Measurements from ENCODE around the gene HTR3A.

The HTR3A gene

DNA sequence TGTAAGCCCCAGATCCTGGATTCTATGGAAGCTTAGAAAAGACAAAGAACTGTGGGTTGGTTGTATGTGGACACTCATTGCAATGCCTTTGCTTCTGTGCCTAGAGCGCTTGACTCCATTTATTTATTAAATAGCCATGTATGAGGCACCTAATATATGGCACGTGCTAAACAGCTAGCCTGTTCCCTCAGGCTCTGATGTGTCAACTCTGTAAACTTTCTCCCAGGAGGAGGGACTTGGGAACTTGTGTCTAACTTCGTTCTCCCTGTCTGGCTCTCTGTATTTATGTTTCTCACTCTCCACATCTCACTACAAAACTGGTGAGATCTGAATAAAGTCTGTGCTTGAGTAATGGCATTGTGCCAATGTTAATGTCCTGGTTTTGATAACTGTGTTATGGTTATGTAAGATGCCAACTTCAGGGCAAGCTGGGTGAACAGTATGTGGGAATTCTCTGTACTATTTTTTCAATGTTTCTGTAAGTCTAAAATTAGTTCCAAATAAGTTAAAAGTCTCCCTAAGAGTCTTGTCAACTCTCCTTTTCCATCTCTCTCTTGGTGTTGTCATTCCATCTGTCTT lies 50.5 kb downstream of the HTR3A start:
- no peak for DNase-seq

DNA sequence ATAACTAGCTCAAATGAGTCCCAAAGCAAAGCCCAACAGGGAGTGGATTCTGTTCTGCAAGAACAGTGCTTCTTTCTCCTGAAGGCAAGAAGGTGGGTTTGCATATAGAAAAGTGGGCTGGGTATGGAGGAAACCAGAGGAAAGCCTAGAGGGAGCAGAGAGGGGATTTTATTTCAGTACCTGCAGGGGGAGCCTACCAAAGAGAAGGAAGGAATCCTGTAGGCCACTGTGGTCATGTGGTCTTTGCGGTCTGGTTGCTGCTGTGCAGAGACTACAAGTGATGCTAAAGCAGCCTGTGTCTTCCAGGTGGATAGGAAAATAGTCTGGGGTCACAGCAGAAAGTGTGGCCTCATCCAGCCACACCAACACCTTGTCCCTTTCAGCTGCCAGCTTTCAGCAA lies 51.4 kb downstream of the HTR3A start:
- peak; percentile 16 for DNase-seq

DNA sequence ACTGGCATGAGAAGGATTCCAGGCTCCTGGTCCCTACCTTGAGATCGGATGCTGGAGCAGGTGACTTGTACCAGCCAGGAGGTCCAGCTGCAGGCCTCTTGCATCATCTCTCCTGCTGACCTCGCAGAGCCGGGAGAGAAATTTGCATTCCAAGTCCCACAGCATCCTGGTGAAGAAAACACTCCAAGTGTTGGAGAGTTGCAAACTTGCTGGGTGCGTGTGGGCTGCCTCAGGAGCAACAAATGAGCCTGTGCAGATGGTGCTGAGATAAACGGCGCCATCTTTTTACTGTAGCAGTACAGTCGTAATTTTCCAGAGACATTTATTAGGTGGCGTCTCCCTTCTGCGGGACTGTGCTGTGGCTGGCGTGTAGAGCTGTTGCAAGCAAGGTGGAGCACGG lies 52.5 kb downstream of the HTR3A start:
- DNase-seq, result no peak

DNA sequence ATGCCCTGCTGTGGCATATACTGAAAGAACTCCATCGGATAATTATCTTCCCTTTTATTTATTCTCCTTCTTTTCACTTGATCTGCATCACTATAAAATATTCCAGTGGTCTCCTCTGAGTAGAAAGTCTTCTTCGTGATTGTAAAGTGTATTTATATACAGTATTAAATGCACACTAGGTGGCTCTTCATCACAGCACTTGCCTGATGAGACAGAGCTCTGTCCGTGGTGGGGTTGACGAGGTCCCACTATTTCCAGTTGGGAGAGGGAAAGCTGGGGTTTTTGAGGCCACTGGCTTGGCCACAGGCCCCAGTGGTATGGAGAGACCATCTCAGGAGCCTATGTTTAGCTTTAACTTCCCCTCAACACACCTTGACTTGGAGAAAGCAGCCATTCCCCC lies 53.0 kb downstream of the HTR3A start:
- no peak for DNase-seq

DNA sequence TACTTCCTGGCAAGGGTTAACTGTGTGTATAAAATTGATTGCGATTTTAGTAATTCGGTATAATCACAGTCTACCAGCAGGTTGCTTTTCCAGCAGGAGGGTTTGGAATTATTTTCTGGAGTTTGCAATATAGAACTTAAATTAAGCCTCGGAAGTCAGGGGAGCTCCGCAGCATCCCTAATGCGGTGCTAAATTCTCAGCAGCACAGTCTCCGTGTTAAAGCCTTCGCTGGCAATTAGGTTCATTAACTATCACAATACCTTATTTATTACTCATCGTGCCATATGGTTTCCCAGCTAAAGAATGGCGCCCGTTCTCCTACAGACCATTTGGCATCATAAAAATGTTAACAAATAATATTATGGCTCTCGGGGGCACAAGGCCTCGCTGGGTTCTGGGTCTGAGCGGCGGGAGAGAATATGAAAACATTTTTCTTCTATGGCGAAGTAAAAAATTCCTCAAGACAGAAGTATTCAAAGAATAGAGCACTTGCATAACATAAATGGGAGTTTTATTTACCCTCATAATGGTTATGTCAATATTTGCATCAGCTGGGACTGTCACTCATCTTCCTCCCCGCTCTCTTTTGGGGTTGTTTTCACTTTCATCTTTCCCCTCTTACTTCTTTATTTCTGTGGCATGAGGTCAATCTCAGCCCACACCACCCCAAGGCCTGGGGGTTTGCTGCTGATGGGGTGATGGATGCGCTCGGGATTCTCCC lies 56.5 kb downstream of the HTR3A start:
- DNase-seq, result no peak

DNA sequence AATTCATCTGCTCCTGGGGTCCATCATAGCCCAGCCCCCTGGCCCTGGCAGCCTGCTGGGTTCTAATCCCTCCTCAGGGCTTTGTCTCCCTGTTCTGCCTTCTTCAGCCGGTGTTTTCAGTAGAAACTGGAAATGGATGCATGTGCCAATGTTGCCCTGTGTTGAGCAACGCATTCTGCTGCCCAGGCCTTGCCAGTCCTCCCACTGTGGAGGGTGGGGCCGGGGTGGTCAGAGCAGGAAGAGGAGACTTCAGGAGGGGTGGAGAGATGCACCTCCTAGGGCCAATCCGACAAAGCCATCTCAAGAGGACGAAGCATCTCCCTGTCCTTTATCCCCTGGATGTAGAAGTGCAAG lies 57.0 kb downstream of the HTR3A start:
- DNase-seq, result no peak

DNA sequence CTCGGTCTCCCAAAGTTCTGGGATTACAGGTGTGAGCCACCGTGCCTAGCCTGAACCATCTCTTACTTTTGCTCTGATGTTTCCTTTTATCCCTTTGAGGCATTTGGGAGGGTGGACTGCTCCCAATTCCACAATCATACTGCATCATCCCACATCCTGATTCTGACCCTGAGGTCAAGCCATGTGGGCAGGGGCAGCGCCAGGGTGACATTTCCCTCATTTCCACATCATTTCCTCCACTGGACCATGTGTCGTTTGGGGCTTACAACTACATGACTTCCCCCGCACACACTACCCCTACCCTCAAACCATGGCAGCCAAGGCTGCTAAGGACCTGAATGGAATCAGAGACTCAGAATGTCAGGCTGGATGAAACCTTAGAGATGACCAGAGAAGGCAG lies 58.2 kb downstream of the HTR3A start:
- no peak for DNase-seq

DNA sequence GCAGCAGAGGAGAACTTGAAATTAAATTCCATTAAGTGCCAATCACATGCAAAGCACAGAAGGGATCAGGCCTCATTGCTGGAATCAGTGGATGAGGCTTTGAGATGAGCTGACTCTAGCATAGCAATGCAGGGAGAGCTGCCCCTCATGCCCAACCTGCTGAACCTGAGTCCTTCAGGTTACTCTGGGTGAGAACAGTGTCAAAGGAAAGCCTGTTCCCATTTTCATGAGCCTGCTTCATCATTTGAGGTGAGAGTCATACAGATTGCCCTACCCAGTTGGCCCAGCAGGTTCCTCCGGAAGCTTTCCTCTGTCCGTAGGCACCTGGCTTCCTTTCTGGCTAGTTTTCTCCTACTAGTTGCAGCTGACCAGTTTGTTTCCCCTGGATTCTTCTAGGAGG lies 58.7 kb downstream of the HTR3A start:
- DNase-seq, result no peak

DNA sequence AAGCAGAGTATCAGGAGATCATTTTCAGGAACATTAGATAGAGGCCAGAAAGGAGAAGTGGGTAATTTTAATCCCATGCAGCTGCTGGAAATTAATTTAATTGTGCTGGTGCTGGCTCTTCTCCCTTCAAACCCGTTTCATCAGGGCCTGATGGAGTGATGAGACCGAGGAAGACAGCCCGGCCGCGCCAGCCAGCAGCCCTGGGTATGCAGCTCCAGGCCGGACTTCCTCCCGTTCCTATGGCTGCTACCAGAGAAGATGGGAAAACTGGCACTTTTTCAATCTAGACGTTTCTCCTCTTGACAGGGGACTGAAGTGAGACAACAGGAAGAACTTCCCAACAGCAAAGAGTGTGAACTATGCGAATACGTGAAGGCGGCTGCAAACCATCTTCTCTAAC lies 60.0 kb downstream of the HTR3A start:
- DNase-seq, result no peak

DNA sequence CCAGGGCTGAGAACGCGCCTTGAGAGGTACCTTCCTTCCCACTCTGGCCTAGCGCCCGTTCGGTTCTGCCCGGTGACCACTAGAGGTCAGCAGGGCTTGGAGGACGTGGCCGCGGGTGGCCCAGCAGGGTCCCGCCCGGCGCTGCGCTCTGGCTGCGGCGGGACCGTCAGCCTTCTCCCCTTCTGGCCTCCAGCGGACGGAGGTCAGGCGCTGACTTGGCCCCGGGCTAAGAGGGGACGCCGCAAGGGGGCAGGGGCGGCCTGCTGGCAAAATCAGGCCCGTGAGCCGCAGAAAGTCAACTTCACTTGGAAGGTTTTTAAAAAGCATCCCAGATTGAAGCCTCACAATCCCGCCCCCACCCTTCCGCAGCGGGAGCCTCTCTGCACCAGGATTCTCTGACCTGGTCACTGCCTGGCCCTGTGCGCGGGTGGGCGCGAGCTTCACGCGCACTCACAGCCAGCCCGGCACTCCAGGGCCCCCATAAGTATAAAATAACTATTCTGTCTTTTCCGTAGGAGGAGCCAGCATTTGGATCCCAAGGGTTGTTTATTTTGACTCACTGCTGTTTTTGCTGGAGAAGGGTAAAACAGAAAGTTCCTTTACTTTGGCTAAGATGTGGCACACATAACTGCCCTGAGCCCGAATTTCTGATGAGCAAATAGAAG lies 61.4 kb downstream of the HTR3A start:
- peak; percentile 56 for DNase-seq

DNA sequence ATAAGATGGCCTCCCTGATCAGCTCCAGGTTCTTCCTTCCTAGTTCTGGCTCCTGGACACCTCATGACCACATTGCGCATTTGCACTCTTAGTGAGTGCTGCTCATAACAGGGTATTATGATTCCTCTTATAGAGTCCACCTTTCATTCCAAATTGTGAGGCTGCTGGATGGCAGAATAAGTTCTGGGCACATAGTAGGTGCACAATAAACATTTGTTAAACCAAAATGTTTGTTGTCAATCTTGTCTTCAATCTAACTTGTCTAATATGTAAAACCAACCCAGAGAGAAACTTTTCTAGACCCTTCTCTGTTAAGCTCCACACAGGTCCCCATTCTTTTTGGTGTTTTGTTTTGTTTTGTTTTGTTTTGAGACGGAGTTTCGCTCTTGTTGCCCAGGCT lies 62.0 kb downstream of the HTR3A start:
- no peak for DNase-seq

DNA sequence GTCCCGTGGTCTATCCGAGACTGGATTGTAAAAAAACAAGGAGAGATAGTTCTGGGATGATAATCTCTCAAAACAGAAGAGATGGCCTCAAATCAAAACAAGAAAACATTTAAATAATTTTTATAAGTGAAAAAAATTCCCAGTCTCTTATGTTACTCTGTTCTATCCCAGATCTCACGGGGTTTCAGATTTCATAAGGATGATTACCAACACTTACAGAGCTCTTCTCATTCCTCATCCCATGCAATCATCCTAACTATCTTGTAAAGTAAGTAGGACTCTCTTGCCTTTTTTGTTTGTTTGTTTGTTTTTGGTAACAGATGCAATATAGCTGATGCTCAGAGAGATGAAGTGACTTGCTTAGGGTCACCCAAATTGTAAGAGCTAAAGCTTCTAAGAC lies 64.6 kb downstream of the HTR3A start:
- no peak for DNase-seq

All from activated CD4-positive, alpha-beta T cell treated with anti-CD3 and anti-CD28 coated beads, Interleukin-10, Interleukin-2, amounts not matched to agents 100 ng/mL and 50 ng/mL, durations not matched to agents 16 hours and 8 hours (primary cell).